GM18511 (cell line): ENCODE measurements around the gene GUCY2D.

ENCODE experiments used
- ATAC-seq: cut with Tn5 transposase; IDR thresholded peaks from one replicate; pipeline ENCODE4 v1.9.1; 2021; ENCODE audit warnings: mild to moderate bottlenecking, moderate library complexity; ENCODE audit not compliant: unreplicated experiment

GUCY2D gene

DNA sequence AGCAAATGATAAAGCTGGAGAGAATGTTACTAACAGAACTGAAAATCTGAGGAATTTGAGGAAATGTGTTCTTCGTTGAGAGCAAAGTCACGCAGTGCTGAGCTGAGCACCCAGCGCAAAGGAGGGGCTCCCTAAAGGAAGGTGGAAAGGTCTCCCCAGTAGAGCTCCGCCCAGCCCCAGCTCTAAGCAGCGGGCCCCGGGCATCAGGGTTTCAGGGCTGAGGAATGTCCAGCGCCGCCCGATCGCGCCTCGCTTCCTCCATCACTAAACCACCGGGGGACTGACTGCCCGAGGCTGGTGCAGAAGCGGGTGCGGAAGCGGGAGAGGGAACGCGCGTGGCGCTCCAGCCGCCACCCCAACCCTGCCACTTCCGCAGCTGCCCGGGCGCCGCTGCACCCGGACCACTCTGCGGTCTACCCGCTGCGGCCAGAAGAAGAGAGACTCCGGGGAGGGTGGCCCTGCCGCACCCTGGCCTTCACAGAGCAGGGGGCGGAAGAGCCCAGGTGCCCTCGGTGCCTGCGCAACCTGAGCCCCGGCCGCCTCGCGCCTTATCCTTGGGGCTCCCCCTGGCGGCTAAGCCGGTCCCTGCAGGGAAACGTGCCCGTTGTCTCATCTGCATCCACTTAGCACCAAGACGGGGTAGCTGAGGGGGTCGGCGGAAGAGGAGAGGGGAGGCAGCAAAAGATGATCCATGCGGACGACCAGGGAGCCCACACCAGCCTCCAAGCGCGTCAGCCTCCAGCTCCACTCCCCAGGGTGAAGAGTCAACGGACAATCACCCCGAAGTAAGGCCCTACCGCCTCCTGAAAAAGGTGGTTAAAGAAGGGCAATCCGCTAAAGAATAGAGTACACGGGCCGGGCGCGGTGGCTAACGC lies 12.4 kb upstream of the GUCY2D start:
- peak; percentile 70 for ATAC-seq

- ATAC-seq, result no peak
Observed at GRCh38 chr17:7992516-7992915, 9.9 kb upstream of the GUCY2D start.

DNA sequence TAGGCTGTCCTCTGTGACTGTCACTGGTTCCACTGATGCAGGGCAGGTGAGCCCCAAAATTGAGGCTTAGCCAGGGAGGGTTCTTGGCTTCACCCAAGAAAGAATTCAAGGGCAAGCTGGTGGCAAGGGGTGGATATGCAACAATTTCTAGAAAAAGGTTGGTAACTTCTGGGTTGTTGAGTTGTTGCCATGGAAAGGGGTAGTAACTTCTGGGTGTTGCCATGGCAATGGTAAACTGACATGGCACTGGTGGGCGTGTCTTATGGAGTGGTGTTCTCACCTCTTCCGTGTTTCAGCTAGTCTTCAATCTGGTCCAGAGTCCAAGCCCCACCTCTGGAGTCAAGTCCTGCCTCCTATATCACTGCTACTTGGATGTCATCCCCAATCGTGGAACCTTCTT lies 9.5 kb upstream of the GUCY2D start:
- ATAC-seq, result no peak

- no peak for ATAC-seq
Observed at GRCh38 chr17:7993972-7994589, 8.3 kb upstream of the GUCY2D start.

GRCh38 chr17:7995724-7996123 lies 6.7 kb upstream of the GUCY2D start:
- ATAC-seq, result no peak

GRCh38 chr17:7997186-7997585 lies 5.2 kb upstream of the GUCY2D start:
- ATAC-seq, result no peak

GRCh38 chr17:8002721-8003593 lies 542 bp downstream of the GUCY2D start:
- ATAC-seq, result no peak

- no peak for ATAC-seq
Observed at GRCh38 chr17:8003594-8004181, 1.3 kb downstream of the GUCY2D start.

DNA sequence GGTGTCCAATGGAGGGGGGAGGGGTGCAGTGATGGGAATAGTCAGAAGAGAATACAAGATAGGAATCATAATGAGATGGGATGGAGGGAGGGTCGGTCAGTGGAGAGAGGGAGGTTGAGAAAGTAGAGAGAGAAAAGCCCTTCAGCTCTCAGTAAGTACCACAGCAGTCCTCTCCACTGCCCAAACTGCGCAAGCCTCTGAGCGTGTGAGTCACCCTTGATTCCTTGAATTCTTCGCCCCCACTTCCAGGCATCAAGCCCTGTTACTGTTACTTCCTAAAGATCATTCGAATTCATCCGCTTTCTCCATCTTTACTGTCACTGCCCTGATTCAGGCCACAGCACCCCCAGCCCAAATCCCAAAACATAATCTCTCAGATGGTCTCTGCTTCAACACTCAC lies 2.5 kb downstream of the GUCY2D start:
- no peak for ATAC-seq

DNA sequence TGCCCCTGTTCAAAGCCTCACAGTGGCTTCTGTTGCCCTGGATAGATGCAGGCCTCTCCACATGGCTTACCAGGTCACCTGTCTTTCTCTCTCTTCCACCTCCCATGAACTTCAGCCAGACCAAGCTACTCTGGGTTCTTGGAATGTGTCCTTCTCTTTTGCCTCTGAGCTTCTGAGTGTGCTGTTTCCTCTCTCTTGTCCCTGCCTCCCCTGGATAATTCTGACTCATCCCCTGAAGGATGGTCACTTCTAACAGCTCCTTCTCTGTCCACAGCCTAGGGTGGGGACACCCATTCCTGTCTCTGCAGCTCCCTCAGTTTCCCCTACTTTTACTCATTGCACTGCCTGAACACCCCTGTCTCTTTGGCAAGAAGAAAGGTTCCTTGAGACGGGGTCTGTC lies 2.9 kb downstream of the GUCY2D start:
- ATAC-seq, result no peak

DNA sequence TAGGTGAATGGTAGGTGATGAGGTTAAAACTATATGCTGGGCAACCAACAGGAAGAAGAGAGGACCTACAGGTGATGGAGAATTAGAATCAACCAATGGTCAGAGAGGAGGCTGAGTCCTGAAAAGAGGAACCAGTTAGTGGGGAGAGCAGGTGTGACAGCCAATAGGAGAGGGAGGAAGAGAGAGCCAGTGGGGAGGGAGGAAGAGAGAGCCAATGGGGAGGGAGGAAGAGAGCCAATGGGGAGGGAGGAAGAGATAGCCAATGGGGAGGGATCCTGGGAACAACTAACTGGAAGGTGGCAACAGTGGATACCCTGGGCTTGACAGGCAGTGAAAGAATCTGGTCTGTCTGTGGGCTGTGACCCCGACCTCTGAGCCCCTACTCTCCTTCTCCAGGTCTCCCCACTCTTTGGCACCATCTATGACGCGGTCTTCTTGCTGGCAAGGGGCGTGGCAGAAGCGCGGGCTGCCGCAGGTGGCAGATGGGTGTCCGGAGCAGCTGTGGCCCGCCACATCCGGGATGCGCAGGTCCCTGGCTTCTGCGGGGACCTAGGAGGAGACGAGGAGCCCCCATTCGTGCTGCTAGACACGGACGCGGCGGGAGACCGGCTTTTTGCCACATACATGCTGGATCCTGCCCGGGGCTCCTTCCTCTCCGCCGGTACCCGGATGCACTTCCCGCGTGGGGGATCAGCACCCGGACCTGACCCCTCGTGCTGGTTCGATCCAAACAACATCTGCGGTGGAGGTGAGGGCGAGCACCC lies 3.7 kb downstream of the GUCY2D start:
- no peak for ATAC-seq

- no peak for ATAC-seq
Observed at GRCh38 chr17:8006836-8007680, 4.6 kb downstream of the GUCY2D start.

GRCh38 chr17:8007836-8008235 lies 5.4 kb downstream of the GUCY2D start:
- ATAC-seq, result no peak

GRCh38 chr17:8012045-8012580 lies 9.7 kb downstream of the GUCY2D start:
- ATAC-seq, result no peak

GRCh38 chr17:8012996-8013640 lies 10.7 kb downstream of the GUCY2D start:
- no peak for ATAC-seq

DNA sequence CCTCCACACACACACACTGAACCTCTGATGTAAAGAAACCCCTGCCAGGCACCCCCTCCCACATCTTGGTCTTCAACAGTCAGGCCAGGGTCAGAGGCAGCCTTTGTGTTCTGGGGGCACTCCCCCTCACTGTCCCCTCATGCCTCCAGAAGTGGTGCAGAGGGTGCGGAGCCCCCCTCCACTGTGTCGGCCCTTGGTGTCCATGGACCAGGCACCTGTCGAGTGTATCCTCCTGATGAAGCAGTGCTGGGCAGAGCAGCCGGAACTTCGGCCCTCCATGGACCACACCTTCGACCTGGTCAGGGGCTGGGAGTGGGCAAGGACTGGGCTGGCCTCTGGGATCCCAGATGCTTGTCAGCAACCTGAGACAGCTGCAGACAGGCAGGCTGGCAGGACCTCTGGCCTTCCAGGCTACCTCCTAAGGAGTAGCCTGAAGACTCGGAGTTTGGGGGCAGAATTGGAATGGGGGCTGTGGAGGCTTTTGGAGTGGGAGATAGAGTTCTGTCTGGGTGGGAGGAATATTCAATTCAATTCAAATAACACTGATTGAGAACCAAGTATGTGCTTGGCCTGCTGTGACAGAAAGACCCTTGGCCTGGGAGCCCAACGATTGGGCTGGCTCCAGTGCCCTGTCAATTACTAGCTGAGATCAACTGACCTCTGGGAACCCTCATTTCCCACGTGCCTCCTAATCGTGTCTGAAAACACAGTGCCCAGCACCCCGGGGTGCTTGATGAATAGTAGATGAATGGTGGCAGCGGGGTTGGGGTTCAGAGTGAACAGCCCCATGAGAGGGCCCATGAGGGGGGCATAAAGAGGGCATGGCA lies 11.5 kb downstream of the GUCY2D start:
- no peak for ATAC-seq

DNA sequence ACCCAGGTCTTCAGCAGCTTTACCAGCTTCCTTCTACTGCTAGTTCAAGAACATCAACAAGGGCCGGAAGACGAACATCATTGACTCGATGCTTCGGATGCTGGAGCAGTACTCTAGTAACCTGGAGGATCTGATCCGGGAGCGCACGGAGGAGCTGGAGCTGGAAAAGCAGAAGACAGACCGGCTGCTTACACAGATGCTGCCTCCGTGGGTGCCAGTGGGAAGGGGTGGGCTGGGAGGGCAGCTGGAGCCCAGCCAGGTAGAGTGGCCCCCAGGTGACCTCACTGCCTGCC lies 12.1 kb downstream of the GUCY2D start:
- ATAC-seq, result no peak
